H1 (cell line): ENCODE results near the gene COL4A2. TPM values are rescaled to one million over a fixed set of nuclear protein-coding genes. Genes with fewer than 3 reads are reported as not detected.

Source experiments
- SAP30 ChIP-seq: fragments of 300-600 bp; sonication (generic); IDR thresholded peaks from 2 replicates; pipeline ENCODE4 v1.7.1; 2012; ENCODE audit warnings: low read length, moderate library complexity, mild to moderate bottlenecking, inconsistent platforms; ENCODE audit not compliant: insufficient read depth, insufficient replicate concordance
- polyA plus RNA-seq, 7 experiments: library from polyadenylated mRNA; depleted of rRNA in 3 of 7; stranded (reverse) in 5 of 7; unstranded in 2 of 7; fragments of >200 nt in 5 of 7; fragments of 200-250 nt in 2 of 7; gene quantifications; 1 replicate in 5 of 7; 2 replicates in 1 of 7; 4 replicates in 1 of 7; pipeline versions ENCODE4 v1.2.1 to v1.2.3, GENCODE V29; 2011 to 2013; ENCODE audit warnings: missing spikeins in 2 of 7, mixed read lengths in 2 of 7
- total RNA-seq: library from RNA; stranded (reverse); fragmentation: NEBNext Ultra II Directional; extraction: Animal tissue kit (Norgen Biotek cat#: 25700); gene quantifications from 2 replicates; pipeline ENCODE4 v1.2.1, GENCODE V29; 2021

COL4A2 gene
- total and polyA plus RNA-seq, 2 of the 8 experiments (the other 6 are each of a cell fraction or from before 2014, with no cell fraction given) = 80.4 to 87.3 TPM

DNA sequence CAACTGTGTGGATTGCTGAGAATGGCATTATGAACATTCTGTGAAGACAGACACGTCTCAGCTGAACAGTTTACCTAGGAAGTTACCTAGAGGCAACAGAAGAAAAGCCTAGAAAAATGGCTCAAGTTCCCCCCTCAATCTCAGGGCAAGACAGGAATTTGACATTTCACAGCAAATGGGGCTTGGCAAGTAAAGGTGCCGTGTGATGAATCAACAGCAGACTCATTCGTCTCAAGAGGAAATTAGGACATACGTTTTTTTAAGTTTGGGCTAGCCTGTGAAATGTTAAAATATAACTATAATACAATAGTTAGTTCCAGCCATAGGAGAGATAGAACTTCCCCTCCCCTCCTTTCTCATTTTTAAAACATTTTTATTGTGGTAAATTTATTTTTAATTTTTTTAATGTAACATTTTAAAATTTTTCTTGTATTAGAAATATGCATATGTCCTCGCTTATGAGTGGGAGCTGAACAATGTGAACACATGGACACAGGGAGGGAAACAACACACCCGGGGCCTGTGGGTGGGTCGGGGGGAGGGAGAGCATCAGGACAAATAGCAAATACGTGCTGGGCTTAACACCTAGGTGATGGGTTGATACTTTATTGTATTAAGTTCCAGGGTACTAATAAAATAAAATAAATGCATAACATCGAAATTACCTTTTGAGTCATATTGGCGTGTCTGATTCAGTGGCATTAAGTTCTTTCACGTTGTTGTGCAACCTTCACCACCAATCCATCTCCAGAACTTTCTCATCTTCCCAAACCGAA is 116.0 kb downstream of the COL4A2 start (continued):
- TF ChIP-seq SAP30 = no peak
- TF ChIP-seq, all 59 proteins: peak for 0
